Uterus (tissue), 2 donors: Measurements from ENCODE around the gene TIMM10B.

Source experiments
- CTCF ChIP-seq, 4 experiments: fragments of 200-600 bp in 2 of 4; fragments of 450-650 bp in 2 of 4; sonication (generic) in 2 of 4; IDR thresholded peaks; one replicate each; pipeline ENCODE4 v1.5.1; 2016 to 2019; ENCODE audit warnings: antibody characterized with exemption in 4 of 4, mild to moderate bottlenecking in 2 of 4, moderate library complexity in 1 of 4
- POLR2A ChIP-seq, 2 donors: fragments of 450-650 bp; IDR thresholded peaks; one replicate each; pipeline ENCODE4 v1.6.1; 2016; ENCODE audit warnings: antibody characterized with exemption in 2 of 2, mild to moderate bottlenecking in 1 of 2, moderate library complexity in 1 of 2

- TF ChIP-seq CTCF (IDR thresholded peaks at IDR 0.05) (no peak), POLR2A (IDR thresholded peaks at IDR 0.05) (no peak)
These were observed 894 bp upstream of the TIMM10B start for GRCh38 chr11:6480299-6480914.
